Heart left ventricle (tissue), 13 donors: Measurements from ENCODE around the gene TP53RK.

Experiments
- POLR2A ChIP-seq, 2 donors: fragments of 450-650 bp; IDR thresholded peaks; one replicate each; pipeline ENCODE4 v1.6.1; 2017; ENCODE audit warnings: antibody characterized with exemption in 2 of 2, mild to moderate bottlenecking in 2 of 2, moderate library complexity in 2 of 2
- TF ChIP-seq, protein P1 (sequence below), 12 donors: fragments of 200-600 bp; sonication (generic) in 4 of 12; IDR thresholded peaks; one replicate each; pipeline versions ENCODE4 v1.5.0 to v1.8.0; 2018 to 2022; ENCODE audit warnings: antibody characterized with exemption in 12 of 12, mild to moderate bottlenecking in 5 of 12
- donor health status: ischemic (EF 13 %, LVEDD 7.1; RV severe dilation, severe dysfunction).
- donor health status: DM: no; HTN: yes; CAD: no.
- donor health status: DM: no; HTN: no; CAD: no.
- donor health status: ischemic (EF 25% LVEDD 6.9; RV normal size, moderate dysfunction).
- donor health status: ischemic (EF 25% LVEDD 5.7; RV mildly dilated, moderate dysfunction).
- donor health status: ischemic (EF 35%, LVEDD 5.7; RV mildly dilated, moderate dysfunction).
- donor health status: nonischemic (EF 11% LVEDD 7.7; RV severe dilation, severe dysfunction).
- donor health status: DM: yes; HTN: yes; CAD: no.
- donor health status: PGD.
- donor health status: ischemic (EF 29% LVEDD 5.4; RV normal size, mild dysfunction).
- donor health status: nonischemic (EF 23%, LVEDD 6.1; RV moderate dilation, normal function).

DNA sequence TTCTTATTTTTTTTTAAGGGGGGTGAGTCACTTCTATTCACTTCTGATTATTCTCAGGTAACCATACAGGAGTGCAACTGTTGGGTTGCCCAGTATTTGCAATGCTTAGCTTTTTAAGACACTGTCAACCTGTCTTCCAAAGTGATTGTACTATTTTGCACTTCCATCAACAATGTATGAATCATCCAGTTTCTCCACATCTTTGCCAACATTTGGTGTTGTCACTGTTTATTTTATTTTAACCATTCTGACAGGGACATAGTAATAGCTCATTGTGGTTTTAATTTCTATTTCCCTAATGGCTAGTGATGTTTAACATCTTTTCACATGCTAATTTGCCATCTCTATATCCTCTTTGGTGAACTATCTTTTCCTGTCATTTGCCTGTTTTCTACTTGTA is 36.5 kb downstream of the TP53RK start:
- TF ChIP-seq POLR2A (IDR thresholded peaks at IDR 0.05) = no peak
- TF ChIP-seq, protein P1, sequence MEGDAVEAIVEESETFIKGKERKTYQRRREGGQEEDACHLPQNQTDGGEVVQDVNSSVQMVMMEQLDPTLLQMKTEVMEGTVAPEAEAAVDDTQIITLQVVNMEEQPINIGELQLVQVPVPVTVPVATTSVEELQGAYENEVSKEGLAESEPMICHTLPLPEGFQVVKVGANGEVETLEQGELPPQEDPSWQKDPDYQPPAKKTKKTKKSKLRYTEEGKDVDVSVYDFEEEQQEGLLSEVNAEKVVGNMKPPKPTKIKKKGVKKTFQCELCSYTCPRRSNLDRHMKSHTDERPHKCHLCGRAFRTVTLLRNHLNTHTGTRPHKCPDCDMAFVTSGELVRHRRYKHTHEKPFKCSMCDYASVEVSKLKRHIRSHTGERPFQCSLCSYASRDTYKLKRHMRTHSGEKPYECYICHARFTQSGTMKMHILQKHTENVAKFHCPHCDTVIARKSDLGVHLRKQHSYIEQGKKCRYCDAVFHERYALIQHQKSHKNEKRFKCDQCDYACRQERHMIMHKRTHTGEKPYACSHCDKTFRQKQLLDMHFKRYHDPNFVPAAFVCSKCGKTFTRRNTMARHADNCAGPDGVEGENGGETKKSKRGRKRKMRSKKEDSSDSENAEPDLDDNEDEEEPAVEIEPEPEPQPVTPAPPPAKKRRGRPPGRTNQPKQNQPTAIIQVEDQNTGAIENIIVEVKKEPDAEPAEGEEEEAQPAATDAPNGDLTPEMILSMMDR (IDR thresholded peaks at IDR 0.05) = no peak
